Endothelial cell of umbilical vein (primary cell): Measurements from ENCODE around the gene LSM7.

Experiments
- CTCF ChIP-seq, 2 donors: IDR thresholded peaks; 1 replicate in 1 of 2; 2 replicates in 1 of 2; pipeline ENCODE4 v1.5.1; 2011; ENCODE audit warnings: low read length in 2 of 2, mild to moderate bottlenecking in 2 of 2, moderate library complexity in 2 of 2, control low read depth in 1 of 2, inconsistent platforms in 1 of 2, low read depth in 1 of 2; ENCODE audit not compliant: insufficient read depth in 1 of 2; ENCODE audit errors: extremely low read depth in 1 of 2
- EZH2 ChIP-seq: IDR thresholded peaks from 2 replicates; pipeline ENCODE4 v1.6.1; 2012; ENCODE audit warnings: borderline replicate concordance, low read depth, mild to moderate bottlenecking, moderate library complexity, low read length, inconsistent platforms; ENCODE audit not compliant: severe bottlenecking
- GATA2 ChIP-seq: IDR thresholded peaks from 2 replicates; pipeline ENCODE4 v1.7.0; 2011; ENCODE audit warnings: low read depth, mild to moderate bottlenecking, moderate library complexity, mixed read lengths, low read length; ENCODE audit not compliant: insufficient read length, insufficient read depth
- MAX ChIP-seq: IDR thresholded peaks from 2 replicates; pipeline ENCODE4 v1.6.1; 2011; ENCODE audit not compliant: insufficient read depth, insufficient read length
- MYC ChIP-seq: IDR thresholded peaks from one replicate; pipeline ENCODE4 v1.6.1; 2011; ENCODE audit warnings: mild to moderate bottlenecking, low read depth, low read length
- POLR2A ChIP-seq: IDR thresholded peaks from 2 replicates; pipeline ENCODE4 v1.6.1; 2012; ENCODE audit warnings: low read depth, mild to moderate bottlenecking, control low read depth, low read length
- POLR2AphosphoS5 ChIP-seq: IDR thresholded peaks from 2 replicates; pipeline ENCODE4 v1.6.1; 2012; ENCODE audit warnings: low read depth, mild to moderate bottlenecking, control low read depth, low read length, moderate library complexity; ENCODE audit not compliant: insufficient read depth

- no peak for TF ChIP-seq CTCF (IDR thresholded peaks at IDR 0.05; ENCODE audit: extremely low read depth in 1 of 2, insufficient read depth in 1 of 2, low read depth in 1 of 2, low read length in 2 of 2)
- no peak for TF ChIP-seq POLR2AphosphoS5
- TF ChIP-seq GATA2: no peak
- TF ChIP-seq POLR2A: no peak
- TF ChIP-seq EZH2: no peak
- no peak for TF ChIP-seq MAX
- no peak for TF ChIP-seq MYC
Observed at GRCh38 chr19:2280633-2281264, 47.6 kb downstream of the LSM7 start.
